GM12878 (cell line): Measurements from ENCODE around the gene ATP13A1.

Experiments used
- CBX3 ChIP-seq: fragments of 200-600 bp; sonication (generic); IDR thresholded peaks from 2 replicates; pipeline ENCODE4 v1.6.1; 2016; ENCODE audit warnings: low read depth, borderline replicate concordance
- IRF3 ChIP-seq: fragments of 450-650 bp; IDR thresholded peaks from 2 replicates; pipeline ENCODE4 v1.6.1; 2014; ENCODE audit warnings: mild to moderate bottlenecking
- NFYB ChIP-seq: IDR thresholded peaks from 2 replicates; pipeline ENCODE4 v1.6.1; 2011; ENCODE audit warnings: low read depth, mild to moderate bottlenecking, low read length, improper control_type of control experiment, moderate library complexity; ENCODE audit not compliant: insufficient read depth
- POLR2A ChIP-seq: IDR thresholded peaks from 2 replicates; pipeline ENCODE4 v1.6.1; 2011; ENCODE audit warnings: low read depth, mild to moderate bottlenecking, low read length
- TF ChIP-seq, protein P1 (sequence below), 3 experiments: IDR thresholded peaks in 2 of 3; conservative IDR thresholded peaks in 1 of 3; 2 replicates each; pipeline ENCODE4 v1.5.1; 2011; ENCODE audit warnings: low read depth in 3 of 3, low read length in 3 of 3, mild to moderate bottlenecking in 3 of 3, control low read depth in 2 of 3, moderate library complexity in 2 of 3, inconsistent platforms in 1 of 3, mixed read lengths in 1 of 3; ENCODE audit not compliant: control insufficient read depth in 2 of 3, insufficient read depth in 1 of 3; ENCODE audit errors: extremely low read depth in 1 of 3
- TF ChIP-seq, protein P2 (sequence below): IDR thresholded peaks from 2 replicates; pipeline ENCODE4 v1.6.1; 2012; ENCODE audit warnings: mild to moderate bottlenecking, low read depth, low read length

DNA sequence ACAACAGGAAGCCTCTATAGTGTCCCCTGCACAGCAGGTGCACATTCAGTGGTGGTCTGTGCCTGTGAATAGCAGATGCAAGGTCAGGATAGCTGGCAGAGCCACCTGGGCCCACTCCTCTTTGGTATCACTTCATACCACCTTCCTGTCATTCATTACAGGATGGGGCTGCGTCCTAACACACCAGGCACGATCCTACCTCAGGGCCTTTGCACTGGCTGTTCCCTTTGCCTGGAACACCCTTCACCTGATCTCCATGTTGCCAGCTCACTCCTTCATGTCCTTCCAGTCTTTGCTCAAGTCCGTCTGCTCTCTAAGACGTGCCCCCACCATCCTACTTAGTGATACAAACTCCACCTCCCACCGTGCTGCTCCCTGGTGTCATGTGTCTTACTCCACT lies 30.8 kb downstream of the ATP13A1 start:
- TF ChIP-seq CBX3, result no peak
- TF ChIP-seq, protein P1, sequence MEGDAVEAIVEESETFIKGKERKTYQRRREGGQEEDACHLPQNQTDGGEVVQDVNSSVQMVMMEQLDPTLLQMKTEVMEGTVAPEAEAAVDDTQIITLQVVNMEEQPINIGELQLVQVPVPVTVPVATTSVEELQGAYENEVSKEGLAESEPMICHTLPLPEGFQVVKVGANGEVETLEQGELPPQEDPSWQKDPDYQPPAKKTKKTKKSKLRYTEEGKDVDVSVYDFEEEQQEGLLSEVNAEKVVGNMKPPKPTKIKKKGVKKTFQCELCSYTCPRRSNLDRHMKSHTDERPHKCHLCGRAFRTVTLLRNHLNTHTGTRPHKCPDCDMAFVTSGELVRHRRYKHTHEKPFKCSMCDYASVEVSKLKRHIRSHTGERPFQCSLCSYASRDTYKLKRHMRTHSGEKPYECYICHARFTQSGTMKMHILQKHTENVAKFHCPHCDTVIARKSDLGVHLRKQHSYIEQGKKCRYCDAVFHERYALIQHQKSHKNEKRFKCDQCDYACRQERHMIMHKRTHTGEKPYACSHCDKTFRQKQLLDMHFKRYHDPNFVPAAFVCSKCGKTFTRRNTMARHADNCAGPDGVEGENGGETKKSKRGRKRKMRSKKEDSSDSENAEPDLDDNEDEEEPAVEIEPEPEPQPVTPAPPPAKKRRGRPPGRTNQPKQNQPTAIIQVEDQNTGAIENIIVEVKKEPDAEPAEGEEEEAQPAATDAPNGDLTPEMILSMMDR (IDR thresholded peaks at IDR 0.05 in 2 of 3, conservative IDR thresholded peaks at IDR 0.05 in 1 of 3; ENCODE audit: control insufficient read depth in 2 of 3, extremely low read depth in 1 of 3, insufficient read depth in 1 of 3, low read depth in 3 of 3, low read length in 3 of 3), result no peak
- TF ChIP-seq IRF3, result no peak
- TF ChIP-seq, protein P2, sequence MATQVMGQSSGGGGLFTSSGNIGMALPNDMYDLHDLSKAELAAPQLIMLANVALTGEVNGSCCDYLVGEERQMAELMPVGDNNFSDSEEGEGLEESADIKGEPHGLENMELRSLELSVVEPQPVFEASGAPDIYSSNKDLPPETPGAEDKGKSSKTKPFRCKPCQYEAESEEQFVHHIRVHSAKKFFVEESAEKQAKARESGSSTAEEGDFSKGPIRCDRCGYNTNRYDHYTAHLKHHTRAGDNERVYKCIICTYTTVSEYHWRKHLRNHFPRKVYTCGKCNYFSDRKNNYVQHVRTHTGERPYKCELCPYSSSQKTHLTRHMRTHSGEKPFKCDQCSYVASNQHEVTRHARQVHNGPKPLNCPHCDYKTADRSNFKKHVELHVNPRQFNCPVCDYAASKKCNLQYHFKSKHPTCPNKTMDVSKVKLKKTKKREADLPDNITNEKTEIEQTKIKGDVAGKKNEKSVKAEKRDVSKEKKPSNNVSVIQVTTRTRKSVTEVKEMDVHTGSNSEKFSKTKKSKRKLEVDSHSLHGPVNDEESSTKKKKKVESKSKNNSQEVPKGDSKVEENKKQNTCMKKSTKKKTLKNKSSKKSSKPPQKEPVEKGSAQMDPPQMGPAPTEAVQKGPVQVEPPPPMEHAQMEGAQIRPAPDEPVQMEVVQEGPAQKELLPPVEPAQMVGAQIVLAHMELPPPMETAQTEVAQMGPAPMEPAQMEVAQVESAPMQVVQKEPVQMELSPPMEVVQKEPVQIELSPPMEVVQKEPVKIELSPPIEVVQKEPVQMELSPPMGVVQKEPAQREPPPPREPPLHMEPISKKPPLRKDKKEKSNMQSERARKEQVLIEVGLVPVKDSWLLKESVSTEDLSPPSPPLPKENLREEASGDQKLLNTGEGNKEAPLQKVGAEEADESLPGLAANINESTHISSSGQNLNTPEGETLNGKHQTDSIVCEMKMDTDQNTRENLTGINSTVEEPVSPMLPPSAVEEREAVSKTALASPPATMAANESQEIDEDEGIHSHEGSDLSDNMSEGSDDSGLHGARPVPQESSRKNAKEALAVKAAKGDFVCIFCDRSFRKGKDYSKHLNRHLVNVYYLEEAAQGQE, result no peak
- TF ChIP-seq NFYB, result no peak
- 0 out of 2 replicates have a peak, but pooled peaks have one; percentile 36 for TF ChIP-seq POLR2A
